K562 (cell line): ENCODE results near the gene SLC39A13. TPM values are rescaled to one million over a fixed set of nuclear protein-coding genes. Genes with fewer than 3 reads are reported as not detected.
A peak's percentile ranks its signal among the peaks of the same experiment; 100 is the strongest.

ENCODE experiments used
- CHD1 ChIP-seq: fragments of 200-600 bp; sonication (generic); IDR thresholded peaks from one replicate; pipeline ENCODE4 v1.6.1; 2012; ENCODE audit warnings: mild to moderate bottlenecking, moderate library complexity, low read length, inconsistent platforms
- CREM ChIP-seq: IDR thresholded peaks from 2 replicates; pipeline ENCODE4 v1.6.1; 2014; ENCODE audit warnings: antibody characterized with exemption, low read depth
- DACH1 ChIP-seq: fragments of 450-650 bp; IDR thresholded peaks from 2 replicates; pipeline ENCODE4 v1.6.1; 2018; ENCODE audit not compliant: partially characterized antibody
- EHMT2 ChIP-seq: fragments of 450-650 bp; IDR thresholded peaks from 2 replicates; pipeline ENCODE4 v1.6.1; 2018; ENCODE audit warnings: antibody characterized with exemption
- ESRRA ChIP-seq: fragments of 450-650 bp; IDR thresholded peaks from 2 replicates; pipeline ENCODE4 v1.6.1; 2014; ENCODE audit warnings: low read depth, mild to moderate bottlenecking, moderate library complexity, borderline replicate concordance
- FIP1L1 ChIP-seq: fragments of 200-400 bp; formaldehyde crosslinking; IDR thresholded peaks from 2 replicates; pipeline ENCODE4 v1.6.1; 2018; ENCODE audit warnings: mild to moderate bottlenecking, low read depth, low read length; ENCODE audit not compliant: poor library complexity, severe bottlenecking
- GTF2F1 ChIP-seq: IDR thresholded peaks from 2 replicates; pipeline ENCODE4 v1.6.1; 2011; ENCODE audit warnings: low read depth, low read length, improper control_type of control experiment
- KLF13 ChIP-seq: fragments of 450-650 bp; IDR thresholded peaks from 2 replicates; pipeline ENCODE4 v1.6.1; 2016; ENCODE audit warnings: missing genetic modification characterization, low read depth, mild to moderate bottlenecking, missing compliant biosample characterization, moderate library complexity, borderline replicate concordance
- MTA3 ChIP-seq: fragments of 450-650 bp; formaldehyde crosslinking; IDR thresholded peaks from 2 replicates; pipeline ENCODE4 v1.6.1; 2017; ENCODE audit warnings: mild to moderate bottlenecking, borderline replicate concordance
- MYNN ChIP-seq, 2 experiments: sonication (generic); formaldehyde crosslinking in 1 of 2; IDR thresholded peaks; 2 replicates each; pipeline versions ENCODE4 v1.5.0 to v1.6.1; 2016 to 2020; ENCODE audit warnings: antibody characterized with exemption in 1 of 2, missing genetic modification reagents in 1 of 2
- NCOR1 ChIP-seq: fragments of 450-650 bp; IDR thresholded peaks from 2 replicates; pipeline ENCODE4 v1.6.1; 2016; ENCODE audit warnings: mild to moderate bottlenecking, moderate library complexity
- PTRF ChIP-seq: fragments of 450-650 bp; IDR thresholded peaks from 2 replicates; pipeline ENCODE4 v1.6.1; 2016; ENCODE audit warnings: mild to moderate bottlenecking, missing genetic modification characterization, missing compliant biosample characterization
- RBM17 ChIP-seq: fragments of 200-400 bp; formaldehyde crosslinking; IDR thresholded peaks from 2 replicates; pipeline ENCODE4 v1.6.1; 2017; ENCODE audit warnings: low read depth, mild to moderate bottlenecking, low read length, borderline replicate concordance
- SRSF9 ChIP-seq: fragments of 200-400 bp; formaldehyde crosslinking; IDR thresholded peaks from 2 replicates; pipeline ENCODE4 v1.6.1; 2017; ENCODE audit warnings: low read depth, low read length, borderline replicate concordance
- ZNF146 ChIP-seq: IDR thresholded peaks from one replicate; pipeline ENCODE4 v1.6.1; 2018; ENCODE audit warnings: missing compliant biosample characterization; ENCODE audit not compliant: unreplicated experiment
- polyA plus RNA-seq, 8 experiments: library from polyadenylated mRNA; depleted of rRNA in 4 of 8; stranded (reverse) in 5 of 8; unstranded in 3 of 8; fragments of >200 nt; fragmentation: Nextera tagmentation in 2 of 8; fragmentation: Illumina TruSeq in 1 of 8; extraction: Ambion mirVana in 2 of 8; extraction: Trizol in 1 of 8; gene quantifications; 2 replicates each; pipeline versions ENCODE4 v1.2.1 to v1.2.3, GENCODE V29; 2011 to 2014; ENCODE audit warnings: inconsistent platforms in 1 of 8, missing spikeins in 1 of 8
- total RNA-seq, 7 experiments: library from RNA; depleted of rRNA in 6 of 7; stranded (reverse); fragments of >200 nt in 6 of 7; fragmentation: Illumina TruSeq in 2 of 7; extraction: Trizol in 2 of 7; gene quantifications; 2 replicates each; pipeline versions ENCODE4 v1.2.1 to v1.2.3, GENCODE V29; 2011 to 2021; ENCODE audit warnings: low replicate concordance in 1 of 7
- TF ChIP-seq, protein P1 (sequence below): fragments of 150-350 bp; conservative IDR thresholded peaks from 2 replicates; pipeline ENCODE4 v1.6.1; 2014; ENCODE audit warnings: low read length
- TF ChIP-seq, protein P2 (sequence below): sonication (generic); formaldehyde crosslinking; IDR thresholded peaks from 2 replicates; pipeline ENCODE4 v1.8.0; 2022; ENCODE audit warnings: mild to moderate bottlenecking, missing genetic modification reagents

SLC39A13 gene
- total and polyA plus RNA-seq, 9 of the 15 experiments (the other 6 are each of a cell fraction or from before 2014, with no cell fraction given), result 0.17 to 15.9 (median 3.2) TPM

DNA sequence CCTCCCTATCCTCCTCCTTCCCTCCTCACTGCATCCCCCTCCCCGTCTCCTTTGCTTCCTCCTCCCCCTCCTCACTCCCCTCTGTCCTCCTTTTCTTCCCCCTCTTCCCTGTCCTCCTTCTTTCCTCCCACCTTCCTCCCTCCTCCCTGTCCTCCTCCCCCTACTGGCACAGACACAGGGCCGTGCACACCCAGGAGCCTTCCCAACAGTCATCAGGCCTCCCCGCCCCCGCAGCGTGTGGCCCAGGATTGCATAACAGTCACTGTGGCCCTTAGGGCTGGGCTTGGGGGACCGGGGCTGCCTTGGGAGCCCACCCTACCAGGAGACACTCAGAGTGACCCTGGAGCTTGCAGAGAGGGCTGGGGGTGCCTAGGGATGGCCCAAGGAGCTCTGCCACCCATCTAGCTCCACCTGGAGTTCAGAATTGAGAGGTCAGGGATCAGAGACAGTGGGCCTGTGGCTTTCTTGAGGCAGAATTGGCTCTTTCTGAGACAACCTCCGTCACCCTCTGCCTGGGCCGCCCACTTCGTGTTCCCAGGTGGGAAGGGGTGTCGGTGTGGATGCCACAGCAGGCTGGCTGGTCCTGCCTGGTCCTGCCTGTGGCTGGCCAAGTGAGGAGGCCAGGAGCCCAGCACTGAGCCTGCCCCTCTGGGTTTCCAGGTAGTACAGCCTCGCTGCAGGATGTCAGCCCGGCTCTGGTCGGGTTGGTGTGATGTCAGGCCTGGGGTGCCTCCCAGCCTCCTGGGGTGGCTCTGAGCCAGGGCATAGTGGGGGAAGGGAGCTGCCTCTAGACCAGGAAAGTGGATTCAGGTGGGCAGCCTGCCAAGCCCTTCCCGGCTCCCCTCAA, 31.6 kb upstream of the SLC39A13 start (continued):
- TF ChIP-seq, protein P1, sequence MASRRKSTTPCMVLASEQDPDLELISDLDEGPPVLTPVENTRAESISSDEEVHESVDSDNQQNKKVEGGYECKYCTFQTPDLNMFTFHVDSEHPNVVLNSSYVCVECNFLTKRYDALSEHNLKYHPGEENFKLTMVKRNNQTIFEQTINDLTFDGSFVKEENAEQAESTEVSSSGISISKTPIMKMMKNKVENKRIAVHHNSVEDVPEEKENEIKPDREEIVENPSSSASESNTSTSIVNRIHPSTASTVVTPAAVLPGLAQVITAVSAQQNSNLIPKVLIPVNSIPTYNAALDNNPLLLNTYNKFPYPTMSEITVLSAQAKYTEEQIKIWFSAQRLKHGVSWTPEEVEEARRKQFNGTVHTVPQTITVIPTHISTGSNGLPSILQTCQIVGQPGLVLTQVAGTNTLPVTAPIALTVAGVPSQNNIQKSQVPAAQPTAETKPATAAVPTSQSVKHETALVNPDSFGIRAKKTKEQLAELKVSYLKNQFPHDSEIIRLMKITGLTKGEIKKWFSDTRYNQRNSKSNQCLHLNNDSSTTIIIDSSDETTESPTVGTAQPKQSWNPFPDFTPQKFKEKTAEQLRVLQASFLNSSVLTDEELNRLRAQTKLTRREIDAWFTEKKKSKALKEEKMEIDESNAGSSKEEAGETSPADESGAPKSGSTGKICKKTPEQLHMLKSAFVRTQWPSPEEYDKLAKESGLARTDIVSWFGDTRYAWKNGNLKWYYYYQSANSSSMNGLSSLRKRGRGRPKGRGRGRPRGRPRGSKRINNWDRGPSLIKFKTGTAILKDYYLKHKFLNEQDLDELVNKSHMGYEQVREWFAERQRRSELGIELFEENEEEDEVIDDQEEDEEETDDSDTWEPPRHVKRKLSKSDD, result no peak
- TF ChIP-seq EHMT2 (no peak), GTF2F1 (no peak), MYNN (IDR thresholded peaks at IDR 0.05) (peak; percentile 81), MYNN (CRISPR knock-in tag; IDR thresholded peaks at IDR 0.05) (no peak), FIP1L1 (no peak), NCOR1 (peak; percentile 37; the same call in 1 of the 2 replicates), ESRRA (0 out of 2 replicates have a peak, but pooled peaks have one; percentile 31), ZNF146 (CRISPR knock-in tag) (no peak), SRSF9 (no peak), RBM17 (no peak), DACH1 (no peak), PTRF (tag) (no peak), CREM (peak; percentile 74), MTA3 (peak; percentile 49; the same call in 1 of the 2 replicates), CHD1 (no peak), KLF13 (tag) (no peak)
- TF ChIP-seq, protein P2, sequence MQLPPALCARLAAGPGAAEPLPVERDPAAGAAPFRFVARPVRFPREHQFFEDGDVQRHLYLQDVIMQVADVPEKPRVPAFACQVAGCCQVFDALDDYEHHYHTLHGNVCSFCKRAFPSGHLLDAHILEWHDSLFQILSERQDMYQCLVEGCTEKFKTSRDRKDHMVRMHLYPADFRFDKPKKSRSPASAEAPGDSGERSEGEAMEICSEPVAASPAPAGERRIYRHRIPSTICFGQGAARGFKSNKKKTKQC (CRISPR knock-in tag), result no peak
